Right lung (tissue), 10 donors: ENCODE data around the gene RNF111. TPM values are rescaled to one million over a fixed set of nuclear protein-coding genes. Genes with fewer than 3 reads are reported as not detected.

ENCODE experiments used
- DNase-seq, 2 donors: peaks; one replicate each; pipeline ENCODE4 v3.0.0-alpha.2; 2013
- long read RNA-seq, 8 donors: transcript quantifications; one replicate each; lab custom pipeline, GENCODE V29; 2026
- polyA plus RNA-seq, 5 donors: library from polyadenylated mRNA; unstranded; fragments of 120-200 nt; gene quantifications; one replicate each; pipeline versions ENCODE4 v1.2.1 to v1.2.3, GENCODE V29; 2013; ENCODE audit warnings: inconsistent platforms in 1 of 5, low replicate concordance in 1 of 5; ENCODE audit not compliant: insufficient read length in 5 of 5, insufficient read depth in 1 of 5

RNF111 gene
- polyA plus RNA-seq = 10 to 100 TPM; 30.8 to 44.2 (median 37.4) TPM
- long read RNA-seq, donor 1, partial matches to known transcripts = 235 of 240 reads
- long read RNA-seq, donor 1, other reads (novel, unspliced or antisense) = 5 of 240 reads
- long read RNA-seq, donor 2, partial matches to known transcripts = 0 of 1 reads
- long read RNA-seq, donor 2, other reads (novel, unspliced or antisense) = 0 of 1 reads
- long read RNA-seq, donor 3, full-length matches to known transcripts = 1 of 263 reads
- long read RNA-seq, donor 3, partial matches to known transcripts = 262 of 263 reads
- long read RNA-seq, donor 3, other reads (novel, unspliced or antisense) = 0 of 263 reads
- long read RNA-seq, donor 4 = 0 reads
- long read RNA-seq, donor 5, partial matches to known transcripts = 253 of 253 reads
- long read RNA-seq, donor 5, other reads (novel, unspliced or antisense) = 0 of 253 reads
- long read RNA-seq, donor 6, partial matches to known transcripts = 8 of 8 reads
- long read RNA-seq, donor 6, other reads (novel, unspliced or antisense) = 0 of 8 reads
- long read RNA-seq, donor 7, partial matches to known transcripts = 479 of 485 reads
- long read RNA-seq, donor 7, other reads (novel, unspliced or antisense) = 6 of 485 reads
- long read RNA-seq, donor 8, partial matches to known transcripts = 45 of 45 reads
- long read RNA-seq, donor 8, other reads (novel, unspliced or antisense) = 0 of 45 reads

- peak; percentile 89 to 93 for DNase-seq
Measured at GRCh38 chr15:58987491-58988005, at the start of gene RNF111. Gene RNF111 (plus strand): TSS chr15:58987663. CDS start chr15:59030823, 43,160 bp downstream.

GRCh38 chr15:58947179-58947578, 40.3 kb upstream of the RNF111 start:
- DNase-seq = no peak

GRCh38 chr15:58951388-58952007, 36.0 kb upstream of the RNF111 start:
- DNase-seq = peak; percentile 41 to 43

- DNase-seq = no peak
Measured at GRCh38 chr15:58952751-58953150, 34.7 kb upstream of the RNF111 start.

DNA sequence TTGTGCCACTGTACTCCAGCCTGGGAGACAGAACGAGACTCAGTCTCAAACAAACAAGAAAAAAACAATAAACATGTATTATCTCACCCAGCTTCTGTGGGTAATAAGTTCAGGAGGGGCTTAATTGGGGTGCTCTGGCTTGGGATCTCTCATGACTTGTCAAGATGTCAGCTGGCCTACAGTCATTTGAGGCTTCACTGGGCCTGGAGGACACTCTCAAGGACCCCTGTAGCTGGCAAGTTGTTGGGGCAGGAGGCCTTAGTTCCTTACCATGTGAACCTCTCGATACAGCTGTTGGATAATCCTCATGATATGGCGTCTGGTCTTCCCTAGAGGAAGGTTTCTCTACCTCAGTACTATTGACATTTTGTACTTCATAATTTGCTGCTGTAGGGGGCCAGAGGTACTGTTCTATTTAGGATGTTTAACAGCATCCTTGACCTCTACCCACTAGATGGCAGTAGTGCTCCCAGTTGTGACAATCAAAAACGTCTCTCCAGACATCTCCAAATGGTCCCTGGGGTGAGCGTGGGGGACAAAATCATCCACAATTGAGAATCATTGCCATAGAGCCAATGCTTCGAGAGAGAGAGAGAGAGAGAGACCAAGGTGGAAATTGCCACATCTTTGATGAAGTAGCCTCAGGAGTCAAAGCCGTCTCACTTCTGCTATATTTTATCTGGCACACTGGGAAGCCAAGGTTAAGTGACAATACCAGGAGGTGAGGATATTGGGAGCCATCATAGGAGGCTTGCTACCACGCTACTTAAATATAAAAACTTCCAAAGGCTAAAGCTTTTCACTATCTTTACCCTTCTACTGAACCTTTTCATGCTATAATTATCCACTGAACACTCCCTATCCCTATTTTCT, 30.1 kb upstream of the RNF111 start:
- peak in 1 of 2 donors; percentile 32 for DNase-seq

DNA sequence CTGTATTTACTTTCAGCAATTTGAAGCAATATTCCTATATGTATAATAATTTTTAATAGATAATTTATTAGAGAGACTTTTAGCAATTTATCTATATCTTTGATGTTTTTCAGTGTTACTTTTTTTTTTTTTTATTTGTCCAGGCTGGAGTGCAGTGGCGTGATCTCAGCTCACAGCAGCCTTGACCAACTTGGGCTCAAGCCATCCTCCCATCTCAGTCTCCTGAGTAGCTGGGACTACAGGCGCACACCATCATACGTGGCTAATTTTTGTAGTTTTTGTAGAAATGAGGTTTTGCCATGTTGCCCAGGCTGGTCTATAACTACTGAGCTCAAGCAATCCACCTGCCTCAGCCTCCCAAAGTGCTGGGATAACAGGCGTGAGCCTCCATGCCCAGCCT, 28.7 kb upstream of the RNF111 start:
- DNase-seq = no peak

GRCh38 chr15:58962136-58962535, 25.3 kb upstream of the RNF111 start:
- no peak for DNase-seq

GRCh38 chr15:58962662-58963565, 24.5 kb upstream of the RNF111 start:
- DNase-seq = no peak

- DNase-seq = no peak
Measured at GRCh38 chr15:58966698-58967097, 20.8 kb upstream of the RNF111 start.

DNA sequence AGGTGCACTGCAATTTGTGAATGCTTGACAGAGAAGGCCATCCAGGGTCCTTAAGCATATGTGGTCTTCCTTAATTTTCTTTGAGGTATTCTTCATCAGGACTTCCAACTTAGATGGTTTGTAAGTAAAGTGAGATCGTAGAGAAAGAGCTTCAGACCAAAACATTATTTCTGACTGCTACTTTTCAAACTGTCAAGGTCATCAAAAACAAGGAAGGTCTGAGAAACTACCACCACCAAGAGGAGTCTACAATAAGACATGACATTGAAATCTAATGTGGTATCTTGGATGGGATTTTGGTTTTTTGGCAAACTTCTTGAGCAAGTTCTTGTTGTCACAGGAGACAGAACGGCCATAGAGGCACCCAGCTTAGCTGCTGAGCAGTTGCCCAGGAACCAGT, 20.0 kb upstream of the RNF111 start:
- no peak for DNase-seq

- DNase-seq = no peak
Measured at GRCh38 chr15:58977887-58978286, 9.6 kb upstream of the RNF111 start.

DNA sequence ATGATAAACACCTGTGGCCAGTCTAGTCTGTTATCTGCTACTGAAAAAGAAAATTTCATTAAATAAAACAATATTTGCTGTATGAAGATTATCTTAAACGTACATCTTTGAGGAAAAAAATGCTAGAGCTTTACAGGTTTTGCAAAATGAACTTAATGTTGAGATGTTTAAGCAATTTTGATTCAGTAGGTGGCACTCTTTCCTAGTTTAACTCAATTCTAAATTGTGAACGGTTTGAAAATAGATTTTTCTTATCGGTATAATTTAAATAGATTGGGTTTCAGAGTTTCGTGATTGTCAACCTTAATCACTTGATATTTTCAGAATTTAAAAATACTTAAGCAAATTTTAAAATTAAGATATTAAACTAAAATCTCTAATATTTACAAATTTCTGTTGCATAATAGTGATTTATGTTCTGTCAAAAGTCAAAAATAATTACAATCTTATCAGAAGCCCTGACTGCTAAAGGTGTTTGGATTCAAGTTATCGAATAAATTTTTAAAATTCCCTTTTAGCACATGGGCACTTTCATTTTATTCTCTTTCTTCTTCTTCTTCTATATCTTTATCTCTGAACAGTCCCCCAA, 7.0 kb upstream of the RNF111 start:
- peak; percentile 10 to 29 for DNase-seq

- no peak for DNase-seq
Measured at GRCh38 chr15:58981808-58982475, 5.5 kb upstream of the RNF111 start.

GRCh38 chr15:58983261-58983660, 4.2 kb upstream of the RNF111 start:
- no peak for DNase-seq

DNA sequence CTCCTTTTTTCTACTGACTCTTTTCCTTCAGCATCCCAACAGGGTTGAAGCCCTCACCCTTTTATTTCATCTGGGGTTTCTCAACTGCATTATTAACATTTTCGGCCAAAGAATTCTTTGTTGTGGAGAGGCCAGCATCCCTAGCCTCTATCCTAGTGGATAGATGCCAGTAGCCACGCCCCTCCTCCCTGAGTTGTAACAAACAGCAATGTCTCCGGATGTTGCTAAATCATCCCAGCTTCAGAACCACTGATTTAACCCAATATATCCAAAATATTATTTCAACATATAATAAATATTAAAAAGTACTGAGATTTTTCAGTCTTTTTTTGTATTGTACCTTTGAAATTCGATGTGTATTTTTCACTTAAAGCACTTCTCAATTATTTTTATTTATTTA, 2.0 kb upstream of the RNF111 start:
- DNase-seq = peak; percentile 9 to 16

DNA sequence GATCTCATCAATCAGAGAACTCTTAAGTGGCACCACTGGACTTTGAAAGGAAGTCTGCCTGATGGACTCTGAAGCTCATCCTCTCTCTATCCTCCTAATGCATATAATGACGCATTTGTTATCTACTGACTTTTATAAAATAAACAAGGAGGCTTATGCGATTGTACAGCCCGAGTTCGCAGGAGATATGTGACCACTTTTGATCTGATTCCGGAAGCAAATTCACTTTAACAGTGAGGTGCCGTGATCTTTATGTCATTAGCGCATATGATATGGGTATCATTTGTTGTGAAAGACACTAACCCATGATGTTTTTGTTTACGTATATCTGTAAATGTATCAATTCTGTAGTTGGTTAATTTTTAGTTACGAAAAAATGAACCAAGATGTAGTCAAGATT, 427 bp upstream of the RNF111 start:
- no peak for DNase-seq

- DNase-seq = peak in 1 of 2 donors; percentile 86
Measured at GRCh38 chr15:58988006-58988785, 733 bp downstream of the RNF111 start.

DNA sequence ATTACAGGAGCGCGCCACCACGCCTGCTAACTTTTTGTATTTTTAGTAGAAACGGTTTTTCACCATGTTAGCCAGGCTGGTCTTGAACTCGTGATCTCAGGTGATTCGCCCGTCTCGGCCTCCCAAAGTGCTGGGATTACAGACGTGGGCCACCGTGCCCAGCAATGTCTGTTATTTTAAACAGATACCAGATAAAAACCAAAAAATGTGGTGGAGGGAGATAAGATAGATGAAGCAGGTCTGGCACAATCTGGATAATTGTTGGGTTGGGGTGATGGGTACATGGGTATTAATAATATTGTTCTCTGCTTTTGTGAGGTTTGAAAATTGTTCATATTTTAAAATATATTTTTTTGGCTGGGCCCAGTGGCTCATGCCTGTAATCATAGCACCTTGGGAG, 4.7 kb downstream of the RNF111 start:
- no peak for DNase-seq
